BJ (cell line): ENCODE measurements around the gene CCL15. TPM values are rescaled to one million over a fixed set of nuclear protein-coding genes. Genes with fewer than 3 reads are reported as not detected.
"Not testable (repeated sequence)": the region's sequence is repeated elsewhere in the genome, so short reads cannot be mapped to it uniquely, and the experiment has no call there.

Source experiments
- CTCF ChIA-PET: fragments of 350-600 bp; formaldehyde crosslinking; extraction: SDS; loops from one replicate; lab custom pipeline; 2021; ENCODE audit warnings: antibody characterized with exemption, inconsistent platforms; lab: Yijun Ruan, JAX
- POLR2A ChIA-PET: fragments of 300-600 bp; sonication (Branson Sonifier 250); formaldehyde crosslinking; extraction: SDS; loops from one replicate; lab custom pipeline; 2021; ENCODE audit warnings: antibody characterized with exemption; lab: Charles Lee
- DNase-seq: peaks from one replicate; pipeline ENCODE4 v3.0.0-alpha.2; 2011; ENCODE audit warnings: low read depth
- H3K27me3 ChIP-seq: 2 replicates; pipeline ENCODE4 v1.6.0; 2011; ENCODE audit warnings: low read length; ENCODE audit not compliant: control insufficient read depth, insufficient read depth
- H3K36me3 ChIP-seq: 2 replicates; pipeline ENCODE4 v1.5.1; 2011; ENCODE audit warnings: low read length; ENCODE audit not compliant: control insufficient read depth, insufficient read depth
- H3K4me3 ChIP-seq: 2 replicates; pipeline ENCODE4 v1.5.1; 2011; ENCODE audit warnings: low read depth, mild to moderate bottlenecking, control low read depth, low read length
- CTCF ChIP-seq: IDR thresholded peaks from 2 replicates; pipeline ENCODE4 v1.5.1; 2011; ENCODE audit warnings: low read depth, mild to moderate bottlenecking, control low read depth, inconsistent platforms, low read length, moderate library complexity; ENCODE audit not compliant: insufficient read depth
- polyA plus RNA-seq: library from polyadenylated mRNA; depleted of rRNA; stranded (reverse); fragments of >200 nt; gene quantifications from 2 replicates; pipeline ENCODE4 v1.2.3, GENCODE V29; 2011

CCL15 gene
- polyA plus RNA-seq, 1 experiment = not detected

DNA sequence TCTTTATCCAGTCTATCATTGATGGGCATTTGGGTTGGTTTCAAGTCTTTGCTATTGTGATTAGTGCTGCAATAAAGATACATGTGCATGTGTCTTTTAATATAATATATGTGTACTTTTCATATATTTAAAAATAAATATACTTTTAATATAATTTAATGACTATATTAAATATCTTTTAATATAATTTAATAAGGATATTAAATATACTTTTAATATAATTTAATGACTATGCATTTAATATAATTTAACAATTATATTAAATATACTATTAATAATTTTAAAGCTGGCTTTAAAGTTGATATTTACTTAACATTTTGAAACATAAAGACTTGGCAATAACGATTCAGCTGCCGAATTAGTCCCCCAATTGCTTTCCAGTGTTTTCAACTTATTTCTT lies 15.2 kb upstream of the CCL15 start:
- CTCF ChIA-PET = no interaction called here
- TF ChIP-seq CTCF = no peak

GRCh38 chr17:36015895-36016294 lies 14.5 kb upstream of the CCL15 start:
- POLR2A ChIA-PET, DNase-seq, H3K36me3 ChIP-seq, H3K27me3 ChIP-seq, H3K4me3 ChIP-seq, CTCF ChIA-PET: not testable (repeated sequence)

More for the DNA sequence above, 15.2 kb upstream of the CCL15 start:
- Histone ChIP-seq H3K27me3 (no peaks in the 10 kb centered on the region), H3K36me3 (no peaks in the 10 kb centered on the region), H3K4me3 (no peak overlapping the region)
- DNase-seq = no peak
- POLR2A ChIA-PET = no interaction called here

DNA sequence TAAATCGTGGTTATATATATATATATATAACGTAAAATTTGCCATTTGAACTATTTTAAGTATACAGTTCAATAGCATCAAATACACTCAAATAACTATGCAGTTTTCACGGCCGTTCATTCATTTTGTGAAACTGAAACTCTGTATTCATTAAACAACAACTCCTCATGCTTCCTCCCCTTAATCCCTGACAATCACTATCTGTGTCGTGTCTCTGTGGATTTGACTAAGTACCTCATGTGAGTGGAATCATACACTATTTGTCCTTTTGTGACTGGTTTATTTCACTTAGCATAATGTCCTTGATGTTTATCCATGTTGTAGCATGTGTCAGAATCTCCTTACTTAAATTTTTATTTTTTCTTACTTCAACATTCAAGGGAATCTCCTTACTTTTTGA lies 13.6 kb upstream of the CCL15 start:
- Histone ChIP-seq H3K36me3 (no peaks in the 10 kb centered on the region), H3K27me3 (peaks cover 2% of the 10 kb centered on the region; the same call in 1 of the 2 replicates), H3K4me3 (no peak overlapping the region)
- no peak for DNase-seq
- POLR2A ChIA-PET = no interaction called here
- CTCF ChIA-PET = interaction anchor here (1.5 kb wide), 1 partner anchor 46 kb away, joined by 3 read pairs; no protein-coding TSS in a partner anchor
- TF ChIP-seq CTCF = no peak

GRCh38 chr17:36011201-36011600 lies 9.8 kb upstream of the CCL15 start:
- DNase-seq = no peak
- H3K36me3 ChIP-seq = no peaks in the 10 kb centered on the region
- no peak for TF ChIP-seq CTCF
- H3K4me3 ChIP-seq = no peak overlapping the region
- POLR2A ChIA-PET = no interaction called here
- H3K27me3 ChIP-seq = peaks cover 2% of the 10 kb centered on the region; the same call in 1 of the 2 replicates
- CTCF ChIA-PET = interaction anchor here (1.0 kb wide), 1 partner anchor 15 kb away, joined by 3 read pairs; no protein-coding TSS in a partner anchor

DNA sequence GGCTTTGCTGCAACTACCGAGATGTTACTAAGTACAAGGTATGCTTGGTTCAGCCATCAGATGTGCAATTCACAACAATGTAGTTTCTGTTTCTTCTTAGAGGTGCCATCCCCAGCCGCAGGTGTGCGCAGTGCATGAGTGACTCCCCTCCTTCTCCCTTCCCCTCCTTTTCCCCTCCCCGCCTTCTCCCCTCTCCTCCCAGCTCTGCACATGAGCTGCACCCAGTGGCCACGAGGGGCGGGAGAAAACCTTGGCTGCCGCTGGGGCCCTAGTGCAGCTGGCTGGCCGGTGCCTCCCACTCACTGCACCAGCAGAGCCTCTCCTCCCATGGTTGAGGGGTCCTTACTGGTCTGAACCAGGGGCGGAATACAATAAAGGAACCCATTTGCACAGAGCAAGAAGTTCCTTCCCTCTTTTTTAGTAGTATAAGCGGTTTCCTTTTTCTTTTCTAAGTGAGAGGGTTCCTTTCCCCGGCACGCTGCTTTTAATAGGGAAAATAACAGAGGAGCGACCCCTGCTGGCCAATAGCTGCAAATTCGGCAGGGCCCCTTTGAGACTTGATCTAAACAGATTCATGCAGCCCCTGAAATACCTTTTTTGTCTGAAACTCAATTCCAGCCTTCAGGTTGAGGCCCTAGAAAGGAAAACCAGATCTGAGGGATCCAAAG lies 7.8 kb upstream of the CCL15 start:
- ChIA-PET CTCF (interaction anchor here (0.7 to 1.4 kb wide), 5 partner anchors 36 to 1616 kb away, joined by 3 to 5 read pairs (median 3); no protein-coding TSS in a partner anchor), POLR2A (no interaction called here)
- peak; percentile 54; the same call in 1 of the 2 replicates for TF ChIP-seq CTCF
- peaks cover 4% of the 10 kb centered on the region for H3K27me3 ChIP-seq
- no peaks in the 10 kb centered on the region for H3K36me3 ChIP-seq
- H3K4me3 ChIP-seq = no peak overlapping the region
- DNase-seq = no peak
